NCI-H1436 treated with DMSO at 0.1 percent for 48 hours (cell line): ENCODE measurements around the gene AMZ1.
"Not testable (repeated sequence)": the region's sequence is repeated elsewhere in the genome, so short reads cannot be mapped to it uniquely, and the experiment has no call there.

Experiments
- DNase-seq: peaks from one replicate; lab custom pipeline; 2025; lab: John Stamatoyannopoulos, UW

Gene AMZ1

DNA sequence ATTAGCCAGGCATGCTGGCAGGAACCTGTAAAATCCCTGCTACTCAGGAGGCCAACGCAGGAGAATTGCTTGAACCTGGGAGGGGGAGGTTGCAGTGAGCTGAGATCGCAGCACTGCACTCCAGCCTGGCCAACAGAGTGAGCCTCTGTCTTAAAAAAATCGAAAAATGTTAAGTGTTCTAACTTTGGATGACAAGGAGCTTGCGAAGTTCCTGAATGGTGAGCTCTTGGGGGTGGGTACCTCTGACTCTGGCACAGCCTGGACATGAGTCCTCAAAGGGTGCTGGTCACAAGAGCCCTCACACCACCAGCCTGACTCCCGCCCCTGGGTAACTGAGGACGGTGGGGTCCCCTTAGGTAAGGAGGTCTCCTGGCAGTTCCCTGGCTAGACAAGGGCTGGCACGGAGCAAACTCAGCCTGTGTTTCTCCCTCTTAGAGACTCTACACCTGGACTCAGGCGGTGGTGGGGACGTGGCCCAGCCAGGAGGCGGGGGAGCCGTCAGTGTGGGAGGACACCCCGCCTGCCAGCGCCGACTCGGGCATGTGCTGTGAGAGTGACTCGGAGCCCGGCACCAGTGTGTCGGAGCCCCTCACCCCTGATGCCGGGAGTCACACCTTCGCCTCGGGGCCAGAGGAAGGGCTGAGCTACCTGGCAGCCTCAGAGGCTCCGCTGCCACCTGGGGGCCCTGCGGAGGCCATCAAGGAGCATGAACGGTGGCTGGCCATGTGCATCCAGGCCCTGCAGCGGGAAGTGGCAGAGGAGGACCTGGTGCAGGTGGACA lies 24.1 kb downstream of the AMZ1 start:
- no peak for DNase-seq

DNA sequence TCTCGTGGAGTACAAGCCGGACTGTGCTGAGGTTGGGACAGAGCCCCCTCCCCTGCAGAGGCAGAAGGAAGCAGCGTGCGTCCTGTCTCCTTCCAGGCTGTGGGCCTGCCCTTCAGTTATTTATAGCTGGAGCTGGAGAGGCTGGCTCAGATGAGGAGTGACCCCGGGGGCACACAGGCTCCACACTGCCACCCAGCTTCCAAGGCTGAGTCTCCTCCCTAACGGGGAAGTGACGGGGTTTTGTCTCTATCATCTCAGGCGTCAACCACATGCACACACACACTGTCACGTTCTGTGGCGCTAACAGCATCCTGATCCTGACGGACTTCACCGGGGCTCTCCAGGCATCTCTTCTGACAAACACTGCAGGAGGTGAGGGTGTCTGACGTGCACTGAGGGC lies 25.4 kb downstream of the AMZ1 start:
- DNase-seq: no peak

DNA sequence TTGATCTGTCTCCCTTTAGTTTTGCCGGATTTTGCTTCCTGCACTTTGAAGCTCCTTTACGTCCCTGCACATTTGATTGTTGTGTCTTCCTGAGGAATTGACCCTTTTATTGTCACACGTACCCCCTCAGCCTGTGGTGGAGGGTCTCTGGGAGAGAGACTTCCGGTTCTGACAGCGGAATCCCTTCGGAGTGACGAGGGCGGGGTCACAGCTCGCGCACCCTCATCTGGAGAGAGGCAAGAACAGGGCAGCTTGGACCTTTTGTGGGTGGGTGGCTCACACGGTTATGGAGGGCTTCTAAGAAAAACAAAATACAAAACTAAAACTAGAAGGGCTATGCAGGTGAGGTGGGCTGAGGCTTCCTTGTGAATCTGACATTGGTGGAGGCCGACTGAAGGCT lies 26.0 kb downstream of the AMZ1 start:
- no peak for DNase-seq

DNA sequence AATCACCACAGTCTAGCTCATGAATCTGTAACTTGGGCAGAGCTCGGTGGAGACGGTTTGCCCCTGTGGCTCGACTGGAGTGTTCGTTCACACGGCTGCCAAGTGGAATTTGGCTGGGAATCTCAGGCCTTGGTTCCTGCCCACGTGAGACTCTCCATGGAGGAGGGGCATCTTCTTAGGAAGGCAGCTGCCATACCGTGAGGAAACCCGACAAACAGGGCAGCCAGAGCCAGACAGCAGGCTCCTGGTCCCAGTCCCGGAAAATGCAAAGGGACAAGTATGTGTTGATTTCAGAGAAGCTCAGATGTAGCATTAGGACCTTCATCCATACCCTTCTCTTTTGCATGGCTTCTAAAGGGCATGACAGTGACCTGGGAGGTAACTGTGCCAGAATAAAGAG lies 26.6 kb downstream of the AMZ1 start:
- DNase-seq: no peak

DNA sequence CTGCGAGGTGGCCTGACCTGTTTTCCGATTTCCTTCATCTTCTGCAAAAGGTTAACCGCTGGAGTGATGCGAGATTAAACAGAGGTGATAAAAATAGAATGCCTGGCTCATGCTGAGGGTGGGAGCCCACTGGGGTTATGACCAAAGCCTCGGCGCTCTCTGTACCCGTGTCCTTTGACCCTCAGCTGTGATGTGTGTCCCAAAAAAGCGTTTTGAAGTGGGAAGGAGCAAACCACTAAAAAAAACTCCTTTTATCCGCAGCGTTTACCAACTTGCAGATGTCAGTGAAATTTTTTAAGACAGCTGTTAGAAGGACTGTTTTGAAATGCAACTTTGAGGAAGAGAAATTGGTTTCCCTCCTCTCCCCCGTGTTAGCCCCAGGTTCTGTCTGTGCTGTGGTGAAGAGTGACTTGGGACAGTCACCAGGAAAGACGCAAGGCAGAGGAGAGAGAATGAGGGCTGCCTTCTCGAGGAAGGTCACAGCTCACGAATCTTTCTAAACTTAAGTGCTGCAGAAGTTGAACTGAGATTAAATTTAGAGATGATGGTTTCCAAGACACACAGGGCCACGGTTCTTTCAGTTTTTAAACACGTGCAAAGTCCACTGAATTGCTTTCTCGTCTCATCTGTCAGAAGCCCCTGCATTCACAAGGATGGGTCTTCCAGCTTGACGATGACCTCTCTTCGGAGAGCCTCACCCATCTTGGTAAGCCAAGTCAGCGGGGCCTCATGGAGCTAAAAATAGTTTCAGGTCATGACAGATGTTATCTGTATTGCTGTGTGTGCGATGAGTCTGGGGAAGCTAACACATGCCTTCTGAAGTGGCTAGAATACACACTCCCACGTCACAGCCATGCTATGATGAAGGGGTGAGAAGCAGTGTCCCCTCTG lies 27.6 kb downstream of the AMZ1 start:
- DNase-seq: no peak

DNA sequence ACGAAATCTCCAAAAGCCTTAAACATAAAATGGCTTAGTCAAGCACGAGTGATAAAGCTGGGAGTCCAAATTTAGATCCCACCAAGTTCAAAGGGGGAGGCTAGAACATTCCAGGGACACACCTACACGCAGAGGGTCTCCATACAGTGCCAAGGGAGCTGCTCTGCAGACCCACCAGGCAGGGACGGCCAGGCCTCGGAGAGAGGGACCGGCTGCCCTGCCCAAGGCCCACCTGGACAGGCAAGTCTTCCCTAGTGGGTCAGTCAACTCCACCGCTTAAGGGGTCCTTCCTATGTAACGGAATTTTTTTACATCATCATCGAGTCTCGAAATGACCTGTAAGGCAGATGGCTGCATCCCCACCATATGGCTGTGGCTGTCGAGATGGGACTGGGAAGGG lies 28.5 kb downstream of the AMZ1 start:
- no peak for DNase-seq

DNA sequence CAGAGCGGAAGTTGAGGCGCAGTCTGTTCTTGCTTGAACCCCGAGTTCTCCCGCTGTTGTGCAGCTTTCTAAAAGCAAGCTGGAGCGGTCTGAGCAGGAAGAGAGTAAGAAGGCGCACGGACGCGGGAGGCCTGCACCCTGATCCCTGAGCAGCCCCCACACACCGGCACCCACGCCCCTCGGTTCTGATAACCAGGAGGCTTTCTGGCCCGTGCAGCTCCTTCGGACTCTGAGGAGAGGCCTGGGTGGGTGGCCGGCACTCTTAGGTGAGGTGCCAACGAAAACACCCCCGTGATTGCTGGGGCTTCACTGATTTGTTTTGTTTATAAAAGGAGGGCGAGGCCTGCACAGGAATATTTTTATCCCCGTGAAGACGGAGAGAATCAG lies 28.9 kb downstream of the AMZ1 start:
- DNase-seq: no peak

DNA sequence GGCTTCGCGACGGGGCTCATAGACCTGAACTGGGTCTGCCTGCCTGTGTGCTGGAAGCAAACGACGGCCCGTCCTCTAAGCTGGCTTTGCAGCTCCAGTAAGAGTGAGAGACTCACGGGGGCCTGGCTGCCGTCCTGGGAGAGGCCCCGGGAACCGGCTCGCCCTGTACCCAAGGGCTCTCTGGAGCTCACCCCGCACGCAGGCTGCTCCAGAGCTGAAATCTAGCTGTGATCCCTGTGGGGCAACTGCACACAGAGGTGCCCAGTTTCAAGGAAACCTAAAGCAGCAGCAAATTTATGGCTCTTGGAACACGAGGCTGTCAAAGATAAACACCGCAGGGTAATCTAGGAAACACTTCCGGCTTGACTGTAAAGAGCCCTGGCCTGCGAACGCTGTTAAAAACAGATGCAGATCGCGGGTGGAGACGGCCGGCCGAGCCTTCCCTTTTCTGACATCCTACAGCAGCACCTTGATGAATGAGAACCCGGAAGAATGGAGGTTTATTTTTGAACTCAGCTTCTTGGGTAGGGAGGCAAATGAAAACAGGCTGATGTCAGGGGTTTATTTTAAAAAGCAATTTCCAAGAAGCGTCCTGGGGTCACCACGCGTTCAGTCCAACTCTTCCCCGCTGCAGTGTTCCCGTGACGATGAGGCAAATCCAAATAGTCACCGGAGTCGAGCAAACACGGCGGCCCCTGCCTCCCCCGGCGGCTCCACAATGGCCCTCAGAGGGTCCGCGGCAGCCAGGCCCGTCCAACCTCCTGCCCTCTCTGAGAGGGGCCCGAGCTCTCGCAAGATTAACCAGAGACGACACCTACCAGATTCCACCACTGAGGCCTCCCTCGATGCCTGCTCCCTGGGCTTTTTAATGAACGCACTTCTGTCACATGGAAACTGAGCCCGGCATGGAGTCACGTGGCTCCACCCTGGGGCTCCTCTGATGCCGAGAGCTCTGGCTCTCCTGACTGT lies 29.6 kb downstream of the AMZ1 start:
- no peak for DNase-seq

DNA sequence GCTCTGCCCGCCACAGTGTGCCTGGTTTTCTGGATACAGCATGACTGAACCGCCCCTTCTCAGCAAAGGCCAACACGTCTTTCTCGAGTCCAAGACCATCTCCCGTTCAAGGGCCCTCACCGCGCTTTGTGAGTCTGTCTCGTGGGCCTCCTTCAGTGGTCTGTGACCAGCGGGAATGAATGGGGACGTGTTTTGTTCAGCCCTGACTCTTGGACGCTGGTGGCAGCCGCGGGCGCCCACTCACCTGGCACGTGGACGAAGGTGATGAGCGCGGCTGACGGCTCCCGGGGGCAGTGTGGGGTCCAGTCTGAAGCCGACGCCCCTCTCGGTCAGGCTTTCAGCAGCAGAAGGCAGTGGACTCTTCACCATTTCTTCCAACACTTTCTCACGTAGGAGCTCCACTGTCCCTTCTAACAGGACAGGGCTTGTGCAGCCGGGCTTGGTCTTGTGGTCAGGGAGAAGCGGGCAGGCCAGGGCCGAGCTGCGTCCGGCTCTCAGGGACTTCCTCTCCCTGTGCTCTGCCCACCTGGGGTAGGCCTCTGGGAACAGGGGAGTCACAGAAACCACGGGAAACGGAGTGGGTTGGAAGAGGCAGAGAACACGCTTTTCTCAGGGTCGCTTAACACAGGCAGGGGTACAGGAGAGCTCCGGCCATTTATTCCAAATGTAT lies 30.4 kb downstream of the AMZ1 start:
- no peak for DNase-seq

DNA sequence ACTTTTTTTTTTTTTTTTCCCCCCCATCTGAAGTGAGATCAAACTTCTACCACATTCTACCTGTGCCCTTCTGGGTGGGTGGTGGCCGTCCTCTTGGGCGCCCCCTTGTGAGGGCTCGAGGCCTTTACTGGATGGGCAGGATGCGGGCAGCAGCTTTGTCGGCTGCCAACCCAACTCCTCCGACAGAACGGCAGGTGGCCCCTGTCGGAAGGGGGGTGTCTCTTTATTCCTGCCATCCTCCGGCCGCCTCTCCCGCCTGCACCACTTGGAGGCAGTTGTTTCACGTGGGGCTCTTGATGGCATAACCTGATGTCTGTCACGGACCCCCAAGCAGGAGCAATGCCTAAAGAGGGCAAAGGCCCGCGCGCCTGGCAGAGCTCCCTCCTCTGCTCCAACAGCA lies 31.0 kb downstream of the AMZ1 start:
- DNase-seq: no peak

DNA sequence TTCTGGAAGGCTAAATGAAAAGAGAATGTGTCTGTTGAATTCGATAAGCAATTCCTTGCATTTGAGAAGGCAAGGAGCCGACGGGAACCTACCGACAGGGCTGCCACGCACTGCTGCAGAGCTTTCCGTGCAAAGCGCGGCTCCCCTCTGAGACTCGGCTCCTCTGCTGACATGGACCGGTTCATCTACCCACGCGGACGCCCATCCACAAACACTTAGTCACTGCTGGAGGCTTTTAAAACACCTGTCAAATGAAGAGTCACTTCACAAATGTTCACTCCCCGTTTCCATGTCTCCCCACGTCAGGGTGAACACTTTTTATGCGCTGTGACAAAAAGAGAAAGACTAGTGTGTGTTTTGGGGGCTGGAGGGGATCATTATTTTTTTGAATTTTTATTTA lies 32.0 kb downstream of the AMZ1 start:
- DNase-seq: no peak

DNA sequence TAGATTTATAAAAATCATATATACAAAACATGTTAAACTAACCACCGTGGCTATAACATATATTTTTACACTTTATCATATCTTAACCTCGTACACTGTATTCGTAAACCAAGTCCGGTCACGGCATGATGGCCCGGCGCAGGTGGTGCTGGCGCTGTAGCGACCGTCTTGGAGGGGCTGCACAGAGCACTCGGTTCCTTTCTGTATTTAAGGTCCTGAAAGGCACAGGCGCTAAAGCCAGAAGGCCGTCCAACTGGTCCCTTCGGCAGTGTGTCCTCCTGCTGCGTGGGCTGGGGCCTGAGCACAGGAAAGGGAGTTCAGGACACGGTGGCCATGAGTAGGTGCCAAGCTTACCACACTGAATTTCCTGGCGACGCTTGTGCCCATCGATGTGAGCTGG lies 33.8 kb downstream of the AMZ1 start:
- DNase-seq: no peak

DNA sequence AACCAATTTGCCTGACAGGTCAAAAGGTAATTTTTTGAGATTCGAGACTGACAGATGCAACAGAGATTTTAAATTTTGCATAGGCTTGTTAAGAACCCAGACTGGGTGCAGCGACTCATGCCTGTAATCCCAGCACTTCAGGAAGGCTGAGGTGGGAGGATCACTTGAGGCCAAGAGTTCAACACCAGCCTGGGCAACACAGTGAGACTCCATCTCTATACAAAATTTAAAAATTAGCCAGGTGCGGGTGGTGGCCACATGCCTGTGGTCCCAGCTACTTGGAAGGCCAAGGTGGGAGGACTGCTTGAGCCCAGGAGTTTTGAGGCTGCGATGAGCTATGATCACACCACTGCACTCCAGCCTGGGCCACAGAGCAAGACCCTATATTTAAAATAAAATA lies 34.6 kb downstream of the AMZ1 start:
- no peak for DNase-seq

DNA sequence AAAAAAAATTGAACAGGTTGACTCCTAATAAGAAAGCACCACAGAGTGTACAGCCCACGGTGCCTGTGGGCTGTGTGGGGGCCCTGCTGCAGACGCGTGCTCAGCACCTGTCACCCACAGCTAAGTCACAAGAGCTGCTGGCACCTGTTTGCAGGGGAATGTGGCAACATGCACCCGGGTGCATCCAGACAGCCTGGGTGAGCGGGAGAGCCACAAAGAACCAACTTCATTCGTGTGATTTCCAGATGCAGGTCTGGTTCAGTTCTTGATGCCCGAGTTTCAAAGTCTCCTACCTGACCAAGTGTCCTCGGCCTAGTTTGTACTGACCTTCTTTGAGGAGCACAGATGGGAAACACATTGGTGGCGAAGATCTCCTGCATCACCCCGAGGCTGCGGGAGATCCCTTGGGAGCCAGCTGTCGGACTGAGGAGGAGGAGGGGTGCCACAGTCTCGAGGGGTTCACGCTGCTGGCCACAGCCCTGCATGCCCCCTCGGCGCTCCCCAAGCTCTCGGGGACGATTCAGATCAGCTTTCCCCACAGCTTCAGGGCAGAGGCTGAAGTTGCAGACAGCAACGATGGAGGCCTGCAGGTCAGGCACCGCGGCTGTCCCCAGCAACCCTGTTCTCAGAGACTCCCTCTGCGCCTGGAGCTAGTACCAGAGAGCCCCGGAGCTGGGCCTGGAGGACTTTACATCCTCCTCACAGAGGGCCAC lies 35.3 kb downstream of the AMZ1 start:
- DNase-seq: no peak

DNA sequence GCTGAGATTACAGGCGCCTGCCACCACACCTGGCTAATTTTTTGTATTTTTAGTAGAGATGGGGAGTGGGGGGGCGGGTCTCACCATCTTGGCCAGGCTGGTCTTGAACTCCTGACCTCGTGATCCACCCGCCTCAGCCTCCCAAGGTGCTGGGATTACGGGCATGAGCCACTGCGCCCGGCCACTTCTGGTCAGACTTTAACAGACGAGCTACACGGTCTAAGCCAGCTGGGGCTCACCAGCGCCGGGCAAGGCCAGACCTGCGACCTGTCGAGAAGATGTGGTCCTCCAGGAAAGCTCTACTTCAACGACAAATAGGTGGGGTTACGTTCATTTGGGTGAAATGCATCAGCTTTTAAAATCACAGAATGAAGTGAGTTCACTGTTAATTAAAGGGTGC lies 36.0 kb downstream of the AMZ1 start:
- DNase-seq: not testable (repeated sequence)

DNA sequence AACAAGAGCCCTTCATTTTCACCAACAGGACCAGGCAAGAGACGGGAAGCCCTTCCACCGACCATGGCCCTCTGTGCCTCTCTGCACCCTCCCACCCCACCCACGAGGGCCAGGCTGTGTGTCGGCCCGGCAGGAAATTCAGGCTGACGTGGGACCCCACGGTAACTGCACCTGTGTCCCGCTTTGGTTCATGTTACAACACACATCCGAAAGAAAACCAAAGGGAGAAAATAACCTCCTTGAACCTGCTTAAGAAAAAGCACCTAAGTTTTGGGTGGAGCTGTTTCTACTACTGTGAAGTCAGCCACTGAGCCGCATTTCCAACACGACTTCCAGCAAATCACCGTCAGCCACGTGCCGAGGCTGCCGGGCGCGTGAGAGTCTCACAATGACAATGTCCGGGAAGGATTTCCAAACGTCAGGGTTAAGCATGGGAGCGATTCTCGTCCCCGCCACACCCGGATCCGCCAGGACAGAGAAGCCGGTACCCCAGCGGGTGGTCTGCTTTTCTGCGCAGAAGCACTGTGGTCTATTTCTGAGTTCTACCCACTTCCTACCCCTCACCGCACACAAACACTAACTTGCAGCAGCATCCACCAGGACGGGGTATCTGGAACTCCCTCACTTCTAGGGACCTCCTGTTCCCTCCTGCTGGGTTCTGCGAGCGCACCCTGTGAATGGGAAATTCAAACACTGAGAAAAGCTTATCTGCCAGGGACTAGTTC lies 36.6 kb downstream of the AMZ1 start:
- no peak for DNase-seq

DNA sequence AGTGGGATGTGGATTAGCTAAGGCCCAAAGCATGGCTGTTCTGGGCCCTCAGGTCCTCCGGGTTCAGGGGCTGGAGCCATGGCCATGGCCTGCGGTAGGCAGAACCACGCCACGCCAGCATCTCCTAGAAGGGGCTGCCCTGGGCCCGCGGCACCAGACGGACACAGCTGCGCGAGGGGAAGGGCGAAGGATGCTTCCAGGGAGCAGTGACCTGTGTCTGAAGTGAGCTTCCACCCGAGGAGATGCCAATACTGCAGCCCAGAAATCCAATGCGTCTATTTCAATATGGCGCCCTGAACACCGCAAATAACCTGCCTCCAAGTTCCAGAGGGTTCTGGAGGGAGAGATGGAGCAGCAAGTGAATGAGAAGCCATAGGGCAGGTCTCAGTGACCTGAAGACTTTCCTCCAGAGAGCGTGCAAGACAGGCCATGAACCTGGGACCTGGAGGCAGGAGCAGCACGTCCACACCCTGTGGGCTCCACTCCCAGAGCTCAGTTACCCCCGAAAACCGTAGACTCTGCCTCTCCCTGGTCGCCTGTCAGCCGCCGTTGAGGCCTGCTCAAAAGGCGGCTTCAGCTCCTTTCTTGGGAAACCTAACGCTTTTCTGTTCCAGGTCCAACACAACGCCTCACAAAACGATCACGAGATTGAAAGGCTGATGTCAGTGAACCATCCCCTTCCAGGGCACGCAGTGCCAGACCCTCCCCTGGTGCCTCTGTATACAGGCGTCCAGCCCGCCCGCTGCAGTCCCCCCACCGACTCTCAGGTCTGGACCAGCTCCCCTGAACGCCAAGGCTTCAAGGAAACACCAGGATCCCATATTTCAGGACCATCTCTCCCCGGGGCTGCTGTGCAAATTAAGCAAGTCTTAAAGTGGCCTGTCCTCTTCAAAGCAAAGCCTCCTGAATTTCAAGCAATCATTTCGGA lies 37.4 kb downstream of the AMZ1 start:
- DNase-seq: no peak

DNA sequence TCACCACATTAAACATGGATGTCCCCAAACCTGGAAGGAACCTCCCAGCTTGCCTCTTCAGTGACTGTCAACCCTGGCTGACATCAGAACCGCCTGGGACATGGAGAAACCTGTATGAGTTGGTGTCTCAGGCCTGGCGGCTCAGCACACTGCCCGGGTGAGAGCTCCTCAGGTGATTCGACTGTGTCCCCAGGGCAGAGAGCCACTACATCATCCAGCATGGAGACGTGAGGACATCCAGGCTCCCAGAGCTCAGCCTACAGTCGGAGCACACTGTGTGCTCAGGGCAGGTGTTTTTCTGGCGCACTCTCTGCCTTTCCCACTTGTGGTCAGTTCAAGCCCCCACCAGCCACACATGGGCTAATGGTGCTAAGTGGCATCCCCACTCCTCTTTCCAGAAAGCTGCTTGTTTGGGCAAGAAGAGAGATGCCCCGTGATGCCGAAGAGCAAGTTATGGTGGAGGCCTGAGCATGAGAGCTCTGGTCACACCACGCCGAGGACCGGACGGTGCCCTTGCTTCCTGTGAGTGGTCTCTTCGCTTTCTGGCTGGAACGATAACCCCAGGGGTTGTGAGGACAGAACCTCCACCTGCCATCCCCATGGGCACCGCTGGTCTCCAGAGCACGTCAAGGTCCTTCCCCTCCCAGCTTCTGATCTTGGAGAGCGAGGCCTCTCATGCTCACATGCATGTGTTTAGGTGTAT lies 38.5 kb downstream of the AMZ1 start:
- no peak for DNase-seq

DNA sequence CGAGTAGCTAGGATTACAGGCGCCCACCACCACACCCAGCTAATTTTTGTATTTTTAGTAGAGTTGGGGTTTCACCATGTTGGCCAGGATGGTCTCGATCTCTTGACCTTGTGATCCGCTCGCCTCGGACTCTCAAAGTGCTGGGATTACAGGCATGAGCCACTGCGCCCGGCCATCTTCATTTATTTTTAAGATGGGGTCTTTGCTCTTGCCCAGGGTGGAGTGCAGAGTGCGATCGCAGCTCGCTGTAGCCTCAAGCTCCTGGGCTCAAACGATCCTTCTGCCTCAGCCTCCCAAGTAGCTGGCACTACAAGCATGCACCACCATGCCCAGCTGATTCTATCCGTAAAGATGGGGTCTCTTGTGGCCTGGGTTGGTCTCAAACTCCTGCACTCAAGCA lies 39.2 kb downstream of the AMZ1 start:
- DNase-seq: not testable (repeated sequence)
